ENCODE measurements around the gene RICTOR.

DNA sequence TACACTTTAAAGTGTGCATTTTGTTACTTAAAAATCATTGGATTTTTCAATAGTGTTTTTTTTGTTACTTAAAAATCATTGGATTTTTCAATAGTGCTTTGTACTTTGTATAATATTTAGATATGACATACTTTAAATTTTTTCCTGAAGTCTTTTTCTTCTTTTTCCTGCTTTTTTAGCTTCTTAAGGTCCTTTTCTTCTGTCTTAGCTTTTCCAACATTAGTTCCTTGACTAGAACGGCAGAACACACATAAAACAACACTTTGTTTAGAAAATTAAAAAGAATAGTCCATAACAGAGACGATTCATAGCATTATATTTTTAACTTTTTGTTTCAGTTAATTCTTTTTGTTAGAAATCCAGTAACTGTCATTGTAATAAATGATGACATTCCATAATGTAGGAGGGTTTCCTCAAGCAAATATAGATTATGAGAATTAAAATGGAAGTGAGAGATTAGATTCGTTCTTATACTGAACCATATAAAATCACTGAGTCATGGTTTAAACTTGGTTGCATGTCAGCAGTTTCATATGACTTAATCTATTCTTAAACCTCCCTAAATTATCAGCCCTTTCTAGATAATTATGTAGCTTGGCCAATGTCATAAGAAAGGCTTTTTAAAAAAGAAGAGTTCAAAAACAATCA is 45.3 kb upstream of the RICTOR start:
- TF ChIP-seq POLR2AphosphoS5 (IDR thresholded peaks at IDR 0.05), result no peak
- no peak for TF ChIP-seq CTCF (IDR thresholded peaks at IDR 0.05)
- TF ChIP-seq POLR2A (IDR thresholded peaks at IDR 0.05), result no peak
